SW 1271 (cell line): ENCODE data around the gene PCBP4.

Experiments used
- DNase-seq, 2 experiments: peaks; one replicate each; lab custom pipeline; 2025; lab: John Stamatoyannopoulos, UW

PCBP4 gene

DNA sequence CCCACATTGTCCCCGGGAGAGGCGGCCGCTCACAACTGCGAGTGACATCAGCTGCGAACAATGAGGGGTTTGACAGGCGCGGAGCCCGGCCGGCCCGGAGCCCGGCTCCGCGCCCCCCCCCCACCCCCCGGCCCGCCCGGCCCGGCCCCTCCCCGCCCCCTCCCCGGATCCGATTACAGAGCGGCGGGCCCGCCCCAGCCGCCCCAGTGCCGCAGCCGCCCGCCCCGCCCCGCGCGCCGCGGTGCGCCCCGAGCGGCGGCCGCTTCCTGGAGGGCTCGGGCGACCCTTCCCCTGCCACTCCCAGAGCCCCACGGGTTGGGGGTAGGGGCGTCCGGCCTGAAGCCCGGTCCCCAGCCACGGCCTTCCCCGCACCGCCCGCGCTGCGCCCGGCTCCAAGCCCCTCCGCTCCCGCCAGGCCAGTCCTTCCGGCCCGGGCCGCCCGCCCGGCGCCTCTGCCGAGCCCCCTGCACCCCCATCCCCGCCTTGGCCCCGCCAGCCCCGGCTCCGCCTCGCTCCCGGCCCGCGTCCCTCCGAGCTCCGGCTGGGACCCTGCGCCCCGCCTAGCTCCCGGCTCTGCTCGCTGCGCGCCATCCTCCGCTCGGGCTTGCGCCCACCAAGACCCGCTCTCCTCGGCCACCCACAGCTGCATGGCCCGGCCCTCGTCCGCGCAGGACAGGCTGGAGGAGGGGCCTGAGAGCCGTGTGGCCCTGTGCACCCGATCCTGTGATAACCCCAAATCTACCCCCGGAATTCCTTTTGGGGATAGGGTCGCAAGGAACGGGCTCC lies at the start of gene PCBP4:
Gene PCBP4, minus strand, starts transcription at position 71 of the 786 bp plus-strand sequence. CDS start 6,214 bp downstream, outside the sequence.
- DNase-seq: no peak

DNA sequence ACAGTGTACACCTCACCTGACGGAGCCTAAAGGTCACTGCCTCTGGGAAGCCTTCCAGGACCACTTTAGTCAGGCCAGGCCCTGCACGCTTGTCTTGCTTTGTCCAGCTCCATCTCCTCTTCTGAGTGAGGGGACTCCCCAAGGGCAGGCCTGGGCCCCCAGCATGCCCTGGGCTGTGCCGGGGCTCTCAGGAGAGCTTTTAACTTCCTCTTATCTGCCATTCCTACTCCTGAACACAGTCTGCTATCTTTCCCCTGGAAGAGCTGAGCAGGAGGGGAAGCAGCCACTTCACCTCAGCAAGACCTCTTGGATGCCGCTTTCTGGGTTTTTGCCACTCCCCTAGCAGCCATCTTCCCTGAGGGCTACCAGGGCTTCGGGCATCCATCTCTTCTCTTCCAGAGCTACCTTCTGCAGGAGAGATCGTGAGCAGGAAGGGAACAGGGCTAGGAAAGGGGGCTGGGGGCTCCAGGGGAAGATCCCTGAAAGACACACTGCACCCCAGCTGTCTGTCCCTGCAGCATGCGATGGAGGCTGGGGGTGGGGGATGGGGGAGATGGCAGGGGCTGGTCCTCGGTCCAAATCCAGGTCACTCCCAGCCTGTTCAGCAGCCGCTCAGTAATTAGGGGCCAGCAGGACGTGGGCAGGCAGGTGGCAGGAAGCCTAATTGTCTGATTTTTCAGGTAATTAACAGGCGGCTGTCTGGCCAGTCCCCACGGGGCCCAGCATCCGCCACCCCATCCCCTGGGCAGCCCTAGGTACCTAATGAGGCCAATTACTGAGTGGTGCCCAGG lies 48.4 kb upstream of the PCBP4 start:
- DNase-seq: no peak

DNA sequence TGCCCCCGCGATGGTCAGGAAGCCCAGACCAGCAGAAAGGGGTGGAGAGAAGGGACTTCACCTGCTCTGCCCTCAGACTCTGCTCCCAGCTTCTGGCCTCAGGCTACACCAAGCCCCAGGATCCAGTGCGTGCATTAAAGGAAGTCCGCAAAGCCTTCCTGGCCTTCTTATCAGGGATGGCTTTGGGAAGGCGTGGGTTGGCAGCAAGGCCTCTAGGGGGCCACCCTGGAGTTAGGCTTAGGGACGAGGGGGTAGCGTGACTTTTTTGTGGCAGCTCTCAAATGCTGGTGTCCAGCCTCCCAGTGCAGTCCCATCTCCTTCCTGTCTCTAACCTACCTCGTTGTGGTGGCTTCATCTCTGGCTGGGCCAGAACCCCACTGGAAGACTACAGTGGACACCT lies 47.4 kb upstream of the PCBP4 start:
- no peak for DNase-seq

DNA sequence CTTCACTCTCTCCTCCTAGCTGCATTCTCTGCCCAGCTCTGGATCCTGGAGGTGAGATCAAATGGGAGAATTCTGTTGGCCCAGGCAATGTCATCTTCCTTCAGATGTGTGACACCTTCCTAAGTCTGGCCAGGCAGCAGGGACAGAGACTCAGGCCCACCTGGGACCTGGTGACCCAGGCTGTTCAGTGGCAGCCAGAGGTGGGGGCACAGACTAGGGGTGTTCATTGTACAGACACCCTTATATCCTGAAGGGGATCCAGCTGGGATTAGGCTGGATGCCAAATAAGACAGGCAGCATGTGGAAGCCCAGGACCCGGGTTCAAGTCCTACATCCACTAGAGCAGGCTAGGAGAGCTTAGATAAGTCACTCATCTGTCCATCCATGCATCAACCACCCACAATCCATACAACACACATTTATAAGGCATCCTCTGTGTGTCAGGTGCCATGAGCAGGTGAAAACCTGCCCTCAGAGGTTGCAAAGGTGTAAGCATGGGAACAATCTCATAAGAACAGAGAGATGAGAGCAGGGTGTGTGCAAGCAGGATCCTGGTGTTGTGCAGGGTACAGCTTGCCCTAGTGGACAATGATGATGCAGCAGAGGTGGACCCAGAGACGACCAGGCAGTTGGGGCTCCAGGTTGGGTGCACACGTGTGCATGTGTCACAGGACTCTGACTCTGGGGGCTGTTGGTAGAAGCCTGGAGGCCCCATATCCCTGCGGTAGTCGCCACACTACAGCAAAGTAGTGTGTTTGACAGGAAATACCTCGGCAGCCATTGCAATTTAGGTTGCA lies 46.7 kb upstream of the PCBP4 start:
- no peak for DNase-seq

DNA sequence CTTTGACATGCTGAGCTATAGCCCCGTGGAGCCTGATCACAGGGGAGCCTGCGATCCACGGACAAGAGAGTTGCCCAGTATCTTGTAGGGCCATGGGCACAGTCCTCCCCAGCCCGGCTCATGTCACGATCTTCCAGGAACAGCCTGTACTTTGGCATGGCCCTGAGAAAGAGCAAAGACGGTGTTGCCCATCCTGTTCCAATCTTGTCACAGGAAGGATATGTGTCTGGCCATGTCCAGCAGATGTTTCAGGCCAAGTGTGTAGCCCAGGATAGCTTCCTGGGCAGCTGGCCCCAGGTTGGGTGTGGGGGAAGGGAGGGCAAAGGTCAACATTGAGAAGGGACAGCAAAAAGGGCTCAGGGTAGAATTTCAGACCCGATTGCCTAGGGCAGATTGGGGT lies 45.4 kb upstream of the PCBP4 start:
- DNase-seq: no peak

DNA sequence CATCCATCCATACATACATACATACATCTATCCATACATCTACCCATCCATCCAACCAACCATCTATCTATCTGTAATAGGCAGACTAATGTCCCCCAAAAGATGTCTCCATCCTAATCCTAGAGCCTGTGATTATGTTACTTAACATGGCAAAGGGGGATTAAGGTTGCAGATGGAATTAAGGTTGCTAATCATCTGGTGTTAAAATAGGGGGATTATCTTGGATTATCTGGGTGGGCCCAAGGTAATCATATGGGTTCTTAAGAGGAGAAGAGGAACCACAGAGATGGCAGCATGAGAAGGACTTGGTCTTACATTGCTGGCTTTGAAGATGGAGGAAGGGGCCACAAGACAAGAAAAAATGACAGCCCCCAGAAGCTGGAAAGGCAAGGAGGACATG lies 43.2 kb upstream of the PCBP4 start:
- DNase-seq: no peak

DNA sequence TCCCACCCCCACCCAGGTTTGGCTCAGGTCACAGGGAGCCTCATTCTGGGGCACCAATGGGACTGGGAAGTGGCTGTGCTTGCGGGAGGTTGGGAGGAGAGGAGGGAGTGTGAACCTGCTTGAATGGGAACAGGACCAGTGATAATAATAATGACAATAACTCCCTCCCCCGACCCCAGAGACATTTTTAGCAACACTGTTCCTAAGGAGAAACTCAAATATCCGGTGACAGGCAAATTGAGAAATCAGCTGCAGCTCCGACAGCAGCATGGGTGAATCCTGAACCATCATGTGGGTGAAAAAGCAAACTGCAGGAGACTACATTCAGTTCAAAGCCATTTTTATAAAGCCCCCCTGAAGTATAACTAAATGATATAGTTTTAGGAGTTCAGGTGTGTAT lies 40.0 kb upstream of the PCBP4 start:
- no peak for DNase-seq

DNA sequence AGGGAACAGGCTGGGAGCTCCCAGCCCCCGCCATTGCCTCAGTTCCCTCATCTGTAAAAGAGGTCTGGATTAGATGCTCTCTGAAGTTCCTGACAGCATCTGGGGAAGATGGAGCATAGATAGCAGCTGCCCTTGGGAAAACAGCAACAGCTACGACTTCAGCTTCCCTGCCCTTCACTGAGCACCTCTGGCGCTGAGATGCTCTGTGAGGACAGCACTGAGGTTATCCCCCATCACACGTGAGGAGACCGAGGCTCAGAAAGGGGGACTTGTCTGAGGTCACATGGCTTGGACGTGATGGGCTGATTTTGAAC lies 39.5 kb upstream of the PCBP4 start:
- DNase-seq: no peak

DNA sequence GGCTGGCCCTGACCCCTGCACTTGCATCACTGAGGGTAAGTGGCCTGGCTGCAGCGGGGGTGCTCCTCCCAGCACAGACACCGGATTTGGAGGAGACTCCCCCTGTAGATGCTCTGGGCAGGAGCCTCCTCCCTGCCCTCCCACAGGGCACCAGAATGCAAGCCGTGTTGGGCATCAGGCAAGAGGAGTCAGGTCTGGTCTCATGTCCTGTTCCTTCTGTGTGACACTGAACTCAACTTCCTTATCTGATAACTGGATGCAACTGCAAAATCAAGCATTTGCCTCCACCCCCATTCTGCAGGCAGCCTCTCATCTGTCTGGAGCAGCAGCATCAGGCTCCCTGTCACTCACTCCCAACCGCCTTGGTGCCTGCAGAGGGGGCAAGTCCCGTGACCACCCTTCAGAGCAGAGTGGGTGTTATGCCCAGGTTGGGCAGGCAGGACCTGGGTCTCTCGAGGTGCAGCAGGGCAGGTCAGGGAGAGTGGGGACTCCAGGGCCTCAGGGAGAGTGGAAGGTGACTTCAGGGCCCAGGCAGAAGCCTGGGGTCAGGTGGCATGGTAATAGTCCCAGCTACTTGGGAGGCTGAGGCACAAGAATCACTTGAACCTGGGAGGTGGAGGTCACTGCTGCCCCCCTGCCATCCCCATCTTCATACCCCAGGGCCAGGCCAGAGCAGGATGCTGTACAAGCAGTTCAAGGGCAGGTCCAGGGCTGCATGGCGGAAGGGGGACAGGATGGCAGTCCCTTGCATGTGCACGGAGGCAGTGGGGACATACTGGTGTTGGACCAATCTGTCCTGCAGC lies 39.0 kb upstream of the PCBP4 start:
- no peak for DNase-seq

DNA sequence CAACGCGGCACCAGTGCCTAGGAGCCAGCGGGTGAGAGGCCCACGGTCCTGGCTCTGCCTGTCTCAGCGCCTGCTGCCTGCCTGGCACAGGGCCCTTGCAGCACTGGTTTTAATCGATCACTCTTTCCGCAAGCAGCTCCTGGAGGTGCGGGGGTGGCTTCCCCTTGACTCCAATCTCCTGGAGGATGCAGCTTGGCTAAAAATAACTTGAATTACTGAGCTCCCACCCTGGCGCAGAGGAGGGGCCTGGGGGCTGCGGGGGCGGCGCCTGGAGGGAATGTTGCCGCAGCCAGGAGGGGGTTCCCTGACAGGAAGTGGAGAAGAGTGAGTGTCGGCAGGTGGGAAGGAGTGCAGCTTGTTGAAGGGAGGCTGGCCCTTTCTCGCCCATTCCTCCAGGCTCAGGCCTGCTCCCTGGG lies 38.3 kb upstream of the PCBP4 start:
- DNase-seq: no peak

DNA sequence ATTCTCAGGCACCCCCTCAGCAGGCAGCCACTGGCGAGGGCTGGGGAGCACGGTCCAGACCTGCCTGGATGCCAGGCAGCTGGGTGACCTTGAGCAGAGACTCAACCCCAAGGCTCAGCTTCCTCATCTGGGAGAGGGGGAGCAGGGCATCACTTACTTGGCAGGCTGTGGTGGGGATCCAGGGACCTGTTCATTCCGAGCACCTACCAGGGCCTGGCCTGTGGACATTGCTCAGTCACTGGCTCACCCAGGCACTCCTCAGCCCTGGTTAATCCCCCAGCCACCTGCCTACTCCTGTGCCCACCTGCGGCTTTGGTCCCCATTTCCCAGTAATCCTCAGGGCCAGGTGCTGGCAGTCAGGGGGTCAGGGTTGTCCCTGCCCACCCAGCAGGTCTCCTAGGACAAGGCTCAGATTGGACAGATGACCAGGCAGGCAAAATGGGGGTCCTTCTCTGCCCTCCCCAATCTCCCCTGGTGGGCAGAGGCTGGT lies 37.7 kb upstream of the PCBP4 start:
- DNase-seq: no peak

DNA sequence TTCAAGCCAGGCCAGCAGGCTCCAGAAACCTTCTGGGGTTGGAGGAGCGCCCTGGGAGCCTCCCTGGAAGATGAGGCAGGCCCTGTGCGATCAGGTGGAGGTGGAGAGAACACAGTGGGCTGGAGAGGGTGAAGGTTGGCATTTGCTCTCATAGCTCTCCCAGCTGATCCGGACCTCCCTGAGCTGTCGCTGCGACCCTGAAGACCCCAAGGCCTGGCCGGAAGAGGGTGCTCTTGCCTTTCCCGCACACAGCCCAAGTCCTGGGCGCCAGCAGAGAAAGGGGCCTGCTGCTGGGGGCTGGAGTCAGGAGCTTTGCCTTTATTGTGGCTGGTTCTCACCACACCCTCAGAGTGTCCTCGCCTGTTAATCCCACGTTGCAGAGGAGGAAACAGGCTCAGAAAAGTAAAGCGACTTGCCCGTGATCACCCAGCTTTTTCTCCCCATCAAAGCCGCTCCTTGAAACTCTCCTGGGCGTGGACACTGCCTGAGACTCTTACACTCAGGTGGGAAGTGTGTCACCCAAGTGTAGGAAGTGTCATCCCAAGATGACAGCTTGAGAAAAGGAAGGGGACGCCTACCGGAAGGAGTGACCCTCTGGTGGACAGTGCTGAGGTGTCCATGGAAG lies 37.0 kb upstream of the PCBP4 start:
- DNase-seq: no peak

DNA sequence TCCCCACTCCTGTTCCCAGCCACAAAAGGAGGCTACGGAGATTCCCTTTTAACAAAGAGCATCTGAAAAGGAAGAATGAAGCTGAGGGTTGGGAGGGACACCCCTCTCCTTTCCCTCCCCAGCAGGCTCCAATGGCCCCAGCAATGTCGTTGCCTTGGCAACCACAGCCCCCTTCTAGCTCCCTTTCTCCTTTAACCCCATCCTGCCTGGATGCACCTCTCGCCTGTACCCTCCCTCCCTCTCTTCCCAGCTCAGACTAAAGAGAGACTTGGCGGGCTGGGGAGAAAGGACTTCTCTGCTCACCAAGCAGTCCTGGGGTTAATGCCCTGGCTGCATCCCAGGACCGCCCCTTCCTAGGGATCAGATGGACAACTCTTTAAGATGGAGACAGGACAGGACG lies 35.5 kb upstream of the PCBP4 start:
- no peak for DNase-seq

DNA sequence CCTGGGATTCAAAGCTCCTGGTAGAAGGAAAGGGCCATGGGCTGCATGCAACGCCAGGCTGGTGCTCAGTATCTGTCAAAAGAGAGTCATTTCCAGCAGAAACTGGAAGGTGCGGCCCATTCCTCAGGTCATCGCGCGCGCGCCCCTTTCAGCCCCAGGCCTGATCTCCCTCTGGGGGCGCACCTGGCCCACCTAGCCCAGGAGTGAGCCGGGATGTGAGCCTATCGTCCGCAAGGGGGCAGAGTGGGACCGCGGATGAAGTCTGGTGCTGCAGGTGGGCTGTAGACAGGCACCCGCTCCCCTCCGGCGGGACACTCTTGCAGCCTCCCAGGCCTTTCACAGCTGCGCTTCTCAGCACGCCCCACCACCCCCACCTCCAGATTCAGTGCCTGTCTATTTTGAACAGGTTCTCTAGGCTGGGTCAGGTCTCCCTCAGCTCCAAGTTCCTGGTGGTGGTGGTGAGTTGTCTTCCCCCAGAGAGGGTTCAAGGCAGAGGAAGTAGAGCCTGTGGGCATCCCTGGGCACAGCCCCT lies 34.3 kb upstream of the PCBP4 start:
- peak; percentile 4 to 47 for DNase-seq

DNA sequence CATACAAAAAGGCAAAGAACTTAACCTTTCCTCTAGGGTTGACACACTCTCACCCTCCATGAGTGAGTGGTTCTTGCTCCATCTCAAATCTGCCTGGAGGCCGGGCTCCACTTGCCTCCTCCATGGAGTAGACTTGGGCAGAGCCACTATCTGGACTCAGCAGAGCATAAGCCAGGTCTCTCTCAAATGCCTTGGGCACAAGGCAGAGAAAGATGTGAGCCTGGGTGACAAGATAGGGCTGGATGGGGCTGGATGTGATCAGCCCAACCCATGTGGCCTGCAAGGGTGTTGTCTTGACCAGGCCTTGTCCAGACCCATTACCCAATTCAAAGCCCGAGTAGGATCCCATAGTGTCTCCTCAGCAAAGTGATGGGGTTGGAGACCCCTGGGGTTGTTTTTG lies 32.6 kb upstream of the PCBP4 start:
- no peak for DNase-seq

DNA sequence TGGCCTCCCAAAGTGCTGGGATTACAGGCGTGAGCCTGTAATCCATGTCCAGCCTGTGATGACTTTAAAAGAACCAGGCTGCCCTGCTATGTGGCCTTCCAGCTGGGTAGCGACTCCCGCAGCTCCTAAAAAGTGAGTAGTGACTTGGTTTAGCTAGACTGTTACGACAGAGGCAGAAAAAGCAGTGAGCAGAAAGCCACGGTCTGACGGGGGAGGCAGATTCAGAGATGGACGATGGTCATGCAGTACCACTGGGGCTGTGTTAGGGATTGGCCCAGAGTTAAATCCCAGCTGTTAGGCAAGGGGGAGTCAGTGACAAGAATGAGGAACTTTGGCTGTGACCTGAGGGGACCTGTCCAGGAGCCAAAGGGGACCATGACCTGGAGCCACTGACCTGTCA lies 31.5 kb upstream of the PCBP4 start:
- no peak for DNase-seq

DNA sequence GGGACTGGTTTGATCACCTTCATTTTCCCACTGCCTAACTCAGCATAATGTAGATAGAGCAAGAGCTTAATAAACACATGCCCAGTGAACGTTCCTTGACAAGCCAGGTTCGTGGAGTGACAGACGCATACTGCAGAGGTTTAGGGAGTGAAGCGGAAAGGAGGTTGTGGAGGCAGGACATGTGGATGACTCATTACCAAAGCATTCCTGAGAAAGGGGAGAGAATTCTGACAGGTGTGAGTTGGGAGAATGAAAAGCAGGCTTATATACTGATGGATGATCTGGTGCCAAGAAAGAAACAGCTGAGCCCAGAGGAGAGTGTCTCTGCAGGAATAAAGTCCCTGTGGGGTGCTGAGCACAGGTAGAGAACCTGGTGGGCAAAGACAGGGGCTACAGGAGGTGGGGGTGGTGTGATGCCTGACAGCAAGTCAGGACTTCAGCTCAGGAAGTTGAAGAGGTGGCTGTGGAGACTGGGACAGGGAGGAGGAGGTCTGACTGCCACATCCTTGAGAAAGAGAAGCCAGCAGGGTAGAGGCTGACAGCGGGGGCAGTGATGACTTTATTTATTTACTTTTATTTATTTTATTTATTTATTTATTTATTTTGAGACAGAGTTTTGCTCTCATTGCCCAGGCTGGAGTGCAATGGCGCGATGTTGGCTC lies 30.8 kb upstream of the PCBP4 start:
- peak in 1 of 2 experiments; percentile 13 for DNase-seq

DNA sequence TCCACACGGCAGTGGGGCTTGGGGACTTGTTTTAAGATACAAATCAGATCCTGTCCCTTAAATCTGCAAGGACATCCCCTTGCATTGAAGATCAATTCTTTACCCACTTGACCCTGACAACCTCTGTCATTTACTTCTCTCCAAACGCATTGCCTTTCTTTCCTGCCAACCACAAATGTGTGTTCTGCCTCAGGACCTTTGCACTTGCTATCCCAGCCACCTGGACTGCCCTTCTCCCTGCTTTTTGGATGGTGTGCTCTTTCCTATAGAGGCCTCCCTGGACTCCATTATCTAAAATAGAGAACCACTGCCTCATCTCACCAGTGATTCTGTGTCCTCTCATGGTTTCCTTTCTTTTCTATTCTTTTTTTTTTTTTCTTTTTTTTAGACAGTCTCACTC lies 29.9 kb upstream of the PCBP4 start:
- no peak for DNase-seq

DNA sequence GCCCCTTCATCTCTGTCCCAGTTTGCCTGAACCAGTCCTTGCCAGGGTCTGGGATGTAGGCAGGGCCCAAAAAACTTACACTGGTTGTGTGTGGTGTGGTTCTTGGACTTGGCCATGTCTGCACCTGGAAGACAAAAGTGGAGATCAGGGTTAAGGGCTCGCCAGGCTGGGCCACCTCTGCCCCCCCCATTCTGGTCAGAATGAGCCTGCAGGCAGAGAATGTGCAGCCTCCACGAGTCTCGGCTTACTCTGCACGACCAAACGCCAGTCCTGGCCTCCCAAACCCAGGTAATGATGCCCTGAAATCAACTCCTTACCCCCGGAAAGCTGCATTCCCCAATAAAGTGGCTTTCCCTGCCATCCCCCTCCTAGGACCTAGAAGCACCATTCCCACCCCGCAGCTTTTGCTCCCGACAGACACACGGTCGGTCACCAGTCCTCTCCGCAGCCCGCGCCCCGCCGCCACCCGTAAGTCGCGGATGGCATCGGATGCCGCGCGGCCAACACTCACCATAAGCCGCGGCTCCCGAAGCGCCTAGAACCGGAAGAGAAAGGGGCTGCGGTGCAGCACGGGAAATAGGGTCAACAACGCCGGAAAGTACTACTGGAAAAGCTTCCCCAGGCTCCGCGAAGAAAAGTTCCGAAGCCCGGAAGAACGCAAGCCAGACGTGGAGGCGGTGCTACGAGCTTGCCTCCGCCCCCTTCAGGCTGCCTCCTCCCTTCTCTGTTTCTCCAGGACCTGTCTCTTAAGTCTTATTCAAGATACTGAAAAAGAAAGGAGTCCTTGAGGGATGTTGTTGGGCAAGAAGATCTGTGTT lies 28.3 kb upstream of the PCBP4 start, which contains the start of gene RPL29:
Gene RPL29, minus strand, starts transcription at position 550 of the 818 bp plus-strand sequence. Its CDS starts 434 bp downstream, at position 116.
- DNase-seq: peak; percentile 48 to 86
